HG03135 (cell line): Measurements from ENCODE around the gene HACD1.
"Not testable (repeated sequence)": the region's sequence is repeated elsewhere in the genome, so short reads cannot be mapped to it uniquely, and the experiment has no call there.

Source experiments
- ATAC-seq: cut with Tn5 transposase; IDR thresholded peaks from one replicate; pipeline ENCODE4 v1.9.1; 2021; ENCODE audit warnings: mild to moderate bottlenecking, moderate library complexity; ENCODE audit not compliant: unreplicated experiment

HACD1 gene

GRCh38 chr10:17643755-17644484, 26.7 kb upstream of the HACD1 start, which contains the start of gene STAM:
STAM (plus strand) TSS chr10:17644151; CDS start chr10:17644340, 189 bp downstream.
- ATAC-seq: peak; percentile 87

GRCh38 chr10:17643339-17643754, 26.2 kb upstream of the HACD1 start:
- ATAC-seq: peak; percentile 27

GRCh38 chr10:17640331-17640816, 23.2 kb upstream of the HACD1 start:
- ATAC-seq: no peak

- no peak for ATAC-seq
These were observed 20.7 kb upstream of the HACD1 start for GRCh38 chr10:17637869-17638268.

- ATAC-seq: no peak
These were observed 16.2 kb upstream of the HACD1 start for GRCh38 chr10:17633353-17633752.

- ATAC-seq: not testable (repeated sequence)
These were observed 15.4 kb upstream of the HACD1 start for GRCh38 chr10:17632590-17632989.

- ATAC-seq: no peak
These were observed 9.5 kb upstream of the HACD1 start for GRCh38 chr10:17626656-17627055.

- no peak for ATAC-seq
These were observed 7.8 kb upstream of the HACD1 start for GRCh38 chr10:17624996-17625395.

- no peak for ATAC-seq
These were observed 4.9 kb upstream of the HACD1 start for GRCh38 chr10:17622061-17622460.

- peak; percentile 40 for ATAC-seq
These were observed 657 bp downstream of the HACD1 start for GRCh38 chr10:17616403-17617030.

GRCh38 chr10:17609523-17610079, 7.6 kb downstream of the HACD1 start:
- ATAC-seq: no peak

GRCh38 chr10:17607603-17608332, 9.4 kb downstream of the HACD1 start:
- ATAC-seq: peak; percentile 74

- ATAC-seq: no peak
These were observed 10.1 kb downstream of the HACD1 start for GRCh38 chr10:17607060-17607459.

- no peak for ATAC-seq
These were observed 10.6 kb downstream of the HACD1 start for GRCh38 chr10:17606547-17607040.

GRCh38 chr10:17605936-17606335, 11.2 kb downstream of the HACD1 start:
- no peak for ATAC-seq

- no peak for ATAC-seq
These were observed 18.1 kb downstream of the HACD1 start for GRCh38 chr10:17599089-17599488.

GRCh38 chr10:17597386-17597785, 19.8 kb downstream of the HACD1 start:
- no peak for ATAC-seq

GRCh38 chr10:17590969-17591645, 26.1 kb downstream of the HACD1 start:
- no peak for ATAC-seq

GRCh38 chr10:17589316-17589715, 27.9 kb downstream of the HACD1 start:
- ATAC-seq: not testable (repeated sequence)

- ATAC-seq: no peak
These were observed 28.8 kb downstream of the HACD1 start for GRCh38 chr10:17588420-17588819.
